Esophagus squamous epithelium (tissue), 4 donors: ENCODE data around the gene NKD2.

ENCODE experiments used
- CTCF ChIP-seq, 6 experiments: fragments of 450-650 bp in 4 of 6; fragments of 200-600 bp in 2 of 6; sonication (generic) in 2 of 6; IDR thresholded peaks; one replicate each; pipeline ENCODE4 v1.5.1; 2016 to 2019; ENCODE audit warnings: antibody characterized with exemption in 6 of 6, mild to moderate bottlenecking in 4 of 6, moderate library complexity in 4 of 6
- POLR2A ChIP-seq, 4 donors: fragments of 450-650 bp; IDR thresholded peaks; one replicate each; pipeline ENCODE4 v1.6.1; 2017; ENCODE audit warnings: antibody characterized with exemption in 4 of 4, mild to moderate bottlenecking in 4 of 4, moderate library complexity in 3 of 4

DNA sequence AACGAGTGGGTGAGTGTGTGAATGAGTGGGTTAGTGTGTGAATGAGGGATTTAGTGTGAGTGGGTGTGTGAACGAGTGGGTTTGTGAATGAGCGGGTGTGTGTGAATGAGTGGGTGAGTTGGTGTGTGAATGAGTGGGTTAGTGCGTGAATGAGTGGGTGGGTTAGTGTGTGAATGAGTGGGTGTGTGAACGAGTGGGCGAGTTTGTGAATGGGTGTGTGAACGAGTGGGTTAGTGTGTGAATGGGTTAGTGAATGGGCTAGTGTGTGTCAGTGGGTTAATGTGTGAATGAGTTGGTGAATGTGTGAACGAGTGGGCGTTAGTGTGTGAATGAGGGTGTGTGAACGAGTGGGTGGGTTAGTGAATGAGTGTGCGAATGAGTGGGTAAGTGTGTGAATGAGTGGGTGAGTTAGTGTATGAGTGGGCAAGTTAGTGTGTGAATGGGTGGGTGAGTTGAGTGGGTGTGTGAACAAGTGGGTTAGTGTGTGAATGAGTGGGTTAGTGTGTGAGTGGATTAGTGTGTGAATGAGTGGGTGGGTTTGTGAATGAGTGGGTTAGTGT is 39.6 kb downstream of the NKD2 start:
- TF ChIP-seq CTCF (IDR thresholded peaks at IDR 0.05) (no peak), POLR2A (IDR thresholded peaks at IDR 0.05) (no peak)
